Prostate gland (tissue), 1 donor: ENCODE measurements around the gene MYBPHL.

ENCODE experiments used
- POLR2A ChIP-seq: fragments of 450-650 bp; IDR thresholded peaks from one replicate; pipeline ENCODE4 v1.6.1; 2016; ENCODE audit warnings: antibody characterized with exemption, mild to moderate bottlenecking
- POLR2AphosphoS5 ChIP-seq: sonication (generic); formaldehyde crosslinking; IDR thresholded peaks from one replicate; pipeline ENCODE4 v1.6.1; 2017; ENCODE audit warnings: antibody characterized with exemption

GRCh38 chr1:109341944-109342930 lies 35.4 kb upstream of the MYBPHL start:
- TF ChIP-seq POLR2AphosphoS5, result no peak
- no peak for TF ChIP-seq POLR2A
